Neuron (in vitro differentiated cells): ENCODE results near the gene TMEM95.
A peak's percentile ranks its signal among the peaks of the same experiment; 100 is the strongest.

Experiments
- H2AFZ ChIP-seq: one replicate; pipeline ENCODE4 v1.6.1; 2013; ENCODE audit warnings: low read depth, mild to moderate bottlenecking, inconsistent platforms, low read length, moderate library complexity
- H3K27me3 ChIP-seq: one replicate; pipeline ENCODE4 v1.6.1; 2013; ENCODE audit warnings: low read length; ENCODE audit not compliant: insufficient read depth
- H3K36me3 ChIP-seq: one replicate; pipeline ENCODE4 v1.6.1; 2013; ENCODE audit warnings: low read length; ENCODE audit not compliant: insufficient read depth
- H3K4me1 ChIP-seq: one replicate; pipeline ENCODE4 v1.6.1; 2013; ENCODE audit warnings: low read length; ENCODE audit not compliant: insufficient read depth
- H3K4me3 ChIP-seq: 2 replicates; pipeline ENCODE4 v1.5.1; 2013; ENCODE audit warnings: mild to moderate bottlenecking, low read length, moderate library complexity
- H3K9me3 ChIP-seq: one replicate; pipeline ENCODE4 v1.6.1; 2013; ENCODE audit warnings: low read length

TMEM95 gene

GRCh38 chr17:7355053-7355452, at the start of gene TMEM95:
Gene TMEM95 (plus strand): TSS chr17:7355156. CDS start chr17:7355205, 49 bp downstream.
- H3K9me3 ChIP-seq: no peaks in the 10 kb centered on the region
- peaks cover 50% of the 10 kb centered on the region for H3K4me1 ChIP-seq
- no peaks in the 10 kb centered on the region for H3K27me3 ChIP-seq
- H2AFZ ChIP-seq: no peak within 1 kb of the TSS
- no peaks in the 10 kb centered on the region for H3K36me3 ChIP-seq
- H3K4me3 ChIP-seq: peak within 1 kb of the TSS; percentile 0

GRCh38 chr17:7306911-7307685, 47.9 kb upstream of the TMEM95 start, which contains the start of gene EIF5A:
Gene EIF5A (plus strand): TSS chr17:7307628. CDS start chr17:7309636, 2,008 bp downstream.
- H3K4me3 ChIP-seq: peak within 1 kb of the TSS; percentile 90
- no peaks in the 10 kb centered on the region for H3K9me3 ChIP-seq
- H3K27me3 ChIP-seq: no peaks in the 10 kb centered on the region
- peak within 1 kb of the TSS; percentile 58 for H2AFZ ChIP-seq
- H3K4me1 ChIP-seq: peaks cover 7% of the 10 kb centered on the region
- H3K36me3 ChIP-seq: peaks cover 22% of the 10 kb centered on the region

GRCh38 chr17:7307686-7308624, 47.0 kb upstream of the TMEM95 start:
- Histone ChIP-seq H3K9me3 (no peaks in the 10 kb centered on the region), H2AFZ (no peak overlapping the region), H3K27me3 (no peaks in the 10 kb centered on the region), H3K36me3 (peaks cover 29% of the 10 kb centered on the region), H3K4me1 (peaks cover 10% of the 10 kb centered on the region), H3K4me3 (peak overlapping the region; percentile 90)

- H2AFZ ChIP-seq: no peak overlapping the region
- H3K27me3 ChIP-seq: no peaks in the 10 kb centered on the region
- H3K4me1 ChIP-seq: peaks cover 13% of the 10 kb centered on the region
- no peaks in the 10 kb centered on the region for H3K9me3 ChIP-seq
- H3K36me3 ChIP-seq: peaks cover 38% of the 10 kb centered on the region
- peak overlapping the region; percentile 90 for H3K4me3 ChIP-seq
Measured at GRCh38 chr17:7308625-7309433, 46.1 kb upstream of the TMEM95 start.

GRCh38 chr17:7309628-7310027, 45.3 kb upstream of the TMEM95 start:
- peaks cover 41% of the 10 kb centered on the region for H3K36me3 ChIP-seq
- H3K27me3 ChIP-seq: no peaks in the 10 kb centered on the region
- peak overlapping the region; percentile 90 for H3K4me3 ChIP-seq
- H3K9me3 ChIP-seq: no peaks in the 10 kb centered on the region
- H2AFZ ChIP-seq: no peak overlapping the region
- peaks cover 20% of the 10 kb centered on the region for H3K4me1 ChIP-seq

- no peaks in the 10 kb centered on the region for H3K27me3 ChIP-seq
- no peaks in the 10 kb centered on the region for H3K9me3 ChIP-seq
- no peak overlapping the region for H3K4me3 ChIP-seq
- H3K36me3 ChIP-seq: peaks cover 48% of the 10 kb centered on the region
- H3K4me1 ChIP-seq: peaks cover 30% of the 10 kb centered on the region
- H2AFZ ChIP-seq: no peak overlapping the region
Measured at GRCh38 chr17:7311110-7311705, 43.7 kb upstream of the TMEM95 start.

GRCh38 chr17:7312432-7313087, 42.4 kb upstream of the TMEM95 start:
- H3K4me1 ChIP-seq: peaks cover 30% of the 10 kb centered on the region
- H2AFZ ChIP-seq: no peak overlapping the region
- H3K4me3 ChIP-seq: no peak overlapping the region
- H3K9me3 ChIP-seq: no peaks in the 10 kb centered on the region
- no peaks in the 10 kb centered on the region for H3K27me3 ChIP-seq
- H3K36me3 ChIP-seq: peaks cover 58% of the 10 kb centered on the region

GRCh38 chr17:7313088-7313889, 41.7 kb upstream of the TMEM95 start:
- H3K9me3 ChIP-seq: no peaks in the 10 kb centered on the region
- peak overlapping the region; percentile 5 for H3K4me3 ChIP-seq
- peaks cover 30% of the 10 kb centered on the region for H3K4me1 ChIP-seq
- H3K36me3 ChIP-seq: peaks cover 65% of the 10 kb centered on the region
- no peak overlapping the region for H2AFZ ChIP-seq
- H3K27me3 ChIP-seq: no peaks in the 10 kb centered on the region

GRCh38 chr17:7313890-7314718, 40.9 kb upstream of the TMEM95 start:
- Histone ChIP-seq H3K36me3 (peaks cover 73% of the 10 kb centered on the region), H3K9me3 (no peaks in the 10 kb centered on the region), H3K27me3 (no peaks in the 10 kb centered on the region), H3K4me1 (peaks cover 26% of the 10 kb centered on the region), H2AFZ (no peak overlapping the region), H3K4me3 (peak overlapping the region; percentile 92)

GRCh38 chr17:7314719-7315569, 40.0 kb upstream of the TMEM95 start, which contains the start of gene GPS2:
Gene GPS2 (minus strand): TSS chr17:7315360. CDS start chr17:7315052, 308 bp downstream.
- Histone ChIP-seq H3K9me3 (no peaks in the 10 kb centered on the region), H3K27me3 (no peaks in the 10 kb centered on the region), H3K4me3 (peak within 1 kb of the TSS; percentile 92), H3K36me3 (peaks cover 71% of the 10 kb centered on the region), H2AFZ (peak within 1 kb of the TSS; percentile 58), H3K4me1 (peaks cover 23% of the 10 kb centered on the region)
